ENCODE data around the gene TPSG1. TPM values are rescaled to one million over a fixed set of nuclear protein-coding genes. Genes with fewer than 3 reads are reported as not detected.

The TPSG1 gene
- total RNA-seq, 4 donors from 2014 or later = 1.6 TPM; not detected in 3

DNA sequence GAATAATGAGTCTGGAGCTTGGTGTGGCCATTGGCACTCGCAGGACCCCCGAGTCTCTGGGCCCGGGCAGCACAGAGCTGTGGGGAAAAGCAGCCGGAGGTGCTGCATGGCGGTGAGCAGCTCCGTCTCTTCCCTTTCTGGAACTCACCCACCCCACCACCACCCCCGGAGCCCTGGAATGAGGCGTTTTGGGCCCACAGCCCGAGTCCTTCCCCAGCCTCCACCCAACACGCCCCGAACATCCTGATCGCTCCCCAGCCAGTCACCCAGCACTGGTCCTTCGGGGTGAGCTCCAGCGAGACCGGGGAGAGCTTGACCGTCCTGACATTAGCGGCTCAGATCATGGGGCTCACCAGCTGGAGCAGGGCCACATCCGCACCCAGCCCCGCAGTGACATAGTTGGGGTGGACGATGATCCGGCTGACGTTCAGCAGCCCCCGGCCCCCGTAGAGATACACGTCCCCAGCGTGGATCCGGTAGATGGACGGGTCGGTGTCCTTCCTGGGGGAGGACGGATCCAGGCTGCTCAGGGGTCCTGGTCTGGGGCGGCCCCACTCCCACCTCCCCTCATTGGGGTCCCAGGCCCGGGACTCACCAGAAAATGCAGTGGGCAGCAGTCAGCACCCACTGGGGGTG, 37.3 kb upstream of the TPSG1 start:
- TF ChIP-seq EP300 (IDR thresholded peaks at IDR 0.05) (no peak), POLR2A (IDR thresholded peaks at IDR 0.05) (no peak), POLR2AphosphoS5 (IDR thresholded peaks at IDR 0.05) (no peak)
- TF ChIP-seq, protein P1, sequence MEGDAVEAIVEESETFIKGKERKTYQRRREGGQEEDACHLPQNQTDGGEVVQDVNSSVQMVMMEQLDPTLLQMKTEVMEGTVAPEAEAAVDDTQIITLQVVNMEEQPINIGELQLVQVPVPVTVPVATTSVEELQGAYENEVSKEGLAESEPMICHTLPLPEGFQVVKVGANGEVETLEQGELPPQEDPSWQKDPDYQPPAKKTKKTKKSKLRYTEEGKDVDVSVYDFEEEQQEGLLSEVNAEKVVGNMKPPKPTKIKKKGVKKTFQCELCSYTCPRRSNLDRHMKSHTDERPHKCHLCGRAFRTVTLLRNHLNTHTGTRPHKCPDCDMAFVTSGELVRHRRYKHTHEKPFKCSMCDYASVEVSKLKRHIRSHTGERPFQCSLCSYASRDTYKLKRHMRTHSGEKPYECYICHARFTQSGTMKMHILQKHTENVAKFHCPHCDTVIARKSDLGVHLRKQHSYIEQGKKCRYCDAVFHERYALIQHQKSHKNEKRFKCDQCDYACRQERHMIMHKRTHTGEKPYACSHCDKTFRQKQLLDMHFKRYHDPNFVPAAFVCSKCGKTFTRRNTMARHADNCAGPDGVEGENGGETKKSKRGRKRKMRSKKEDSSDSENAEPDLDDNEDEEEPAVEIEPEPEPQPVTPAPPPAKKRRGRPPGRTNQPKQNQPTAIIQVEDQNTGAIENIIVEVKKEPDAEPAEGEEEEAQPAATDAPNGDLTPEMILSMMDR (IDR thresholded peaks at IDR 0.05) = no peak
- DNase-seq (ENCODE audit: low spot score in 2 of 2) = peak in 1 of 2 donors; percentile 49
- Histone ChIP-seq H3K4me1 (peaks cover 8% of the 10 kb centered on the region), H3K4me3 (no peak overlapping the region), H3K9me3 (no peaks in the 10 kb centered on the region), H3K27ac (no peak overlapping the region), H3K27me3 (peaks cover 76% of the 10 kb centered on the region), H3K36me3 (no peaks in the 10 kb centered on the region)
- 70% methylated on average over 23 of the region's 32 CpGs for WGBS

DNA sequence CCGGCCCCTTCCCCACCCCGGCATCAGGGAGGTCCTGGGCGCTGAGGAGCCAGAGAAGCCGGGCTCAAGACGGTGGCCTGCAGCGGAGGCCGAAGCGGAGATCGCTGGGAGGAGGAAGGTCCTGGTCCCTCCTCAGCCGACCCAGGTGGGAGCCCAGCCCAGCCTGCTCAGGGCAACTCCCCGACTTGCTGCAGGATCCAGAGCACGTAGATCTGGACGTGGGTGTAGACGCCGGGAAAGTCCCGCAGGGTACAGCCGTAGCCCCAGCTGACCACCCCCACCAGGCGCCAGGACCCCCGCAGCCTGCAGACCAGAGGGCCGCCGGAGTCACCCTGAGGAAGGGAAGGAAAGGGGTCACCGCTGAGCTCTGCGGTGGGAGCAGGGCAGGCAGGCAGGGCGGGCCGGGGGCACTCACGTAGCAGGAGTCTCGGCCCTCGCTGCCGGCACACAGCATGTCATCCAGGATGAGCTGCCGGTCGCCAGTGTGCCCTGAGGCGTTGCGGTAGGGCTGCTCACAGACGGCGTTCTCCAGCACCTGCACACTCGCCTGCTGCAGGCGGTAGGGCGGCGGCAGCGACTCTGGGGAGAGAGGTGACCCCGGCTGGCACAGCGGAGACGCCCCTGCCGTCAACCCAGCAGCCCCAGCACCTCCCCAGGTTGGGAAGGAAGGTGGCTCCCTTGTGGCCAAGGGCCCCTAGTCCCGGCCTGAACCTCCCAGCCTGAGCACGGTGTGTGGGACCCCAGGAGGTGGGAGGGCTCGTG, 36.2 kb upstream of the TPSG1 start:
- H3K4me3 ChIP-seq = no peak overlapping the region
- no peak for TF ChIP-seq EP300 (IDR thresholded peaks at IDR 0.05)
- no peak for TF ChIP-seq POLR2A (IDR thresholded peaks at IDR 0.05)
- TF ChIP-seq POLR2AphosphoS5 (IDR thresholded peaks at IDR 0.05) = no peak
- TF ChIP-seq, protein P1 (IDR thresholded peaks at IDR 0.05) = no peak
- H3K9me3 ChIP-seq = no peaks in the 10 kb centered on the region
- peak in 1 of 2 donors; percentile 54 for DNase-seq (ENCODE audit: low spot score in 2 of 2)
- no peaks in the 10 kb centered on the region for H3K36me3 ChIP-seq
- 15% methylated on average over 9 of the region's 47 CpGs for WGBS
- peaks cover 78% of the 10 kb centered on the region for H3K27me3 ChIP-seq
- H3K4me1 ChIP-seq = peaks cover 8% of the 10 kb centered on the region
- H3K27ac ChIP-seq = no peak overlapping the region

DNA sequence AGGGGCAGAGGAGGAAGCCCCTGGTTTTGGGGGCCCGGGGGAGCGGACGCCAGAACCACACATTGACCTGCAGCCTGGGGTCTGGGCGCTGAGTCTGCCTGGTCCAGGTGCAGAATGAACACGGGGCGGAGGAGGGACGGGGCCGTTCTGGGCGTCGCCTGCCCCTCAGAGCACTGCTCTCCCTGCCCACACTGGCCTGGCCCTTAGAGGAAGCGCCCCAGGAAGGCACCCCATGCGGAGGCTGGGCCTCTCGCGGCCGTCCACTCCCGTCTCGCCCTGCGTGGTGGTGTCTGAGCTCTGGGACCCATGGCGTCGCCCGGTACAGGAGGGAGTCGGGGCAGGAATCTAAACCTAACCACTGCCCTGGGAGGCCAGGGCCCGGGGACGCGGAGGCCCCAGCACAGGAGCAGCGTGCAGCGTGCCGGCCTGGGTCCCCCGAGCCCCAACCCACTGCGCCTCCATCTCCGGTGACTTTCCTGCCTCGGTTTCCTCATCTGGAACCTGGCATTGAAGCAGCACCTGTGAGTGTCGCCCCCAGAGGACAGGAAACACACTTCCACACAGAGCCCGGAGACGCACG, 35.1 kb upstream of the TPSG1 start:
- DNase-seq (ENCODE audit: low spot score in 2 of 2) = peak in 1 of 2 donors; percentile 56
- Histone ChIP-seq H3K27me3 (peaks cover 84% of the 10 kb centered on the region), H3K4me1 (peaks cover 8% of the 10 kb centered on the region), H3K36me3 (no peaks in the 10 kb centered on the region), H3K4me3 (no peak overlapping the region), H3K9me3 (no peaks in the 10 kb centered on the region), H3K27ac (no peak overlapping the region)
- TF ChIP-seq, protein P1 (IDR thresholded peaks at IDR 0.05) = no peak
- TF ChIP-seq EP300 (IDR thresholded peaks at IDR 0.05) (no peak), POLR2A (IDR thresholded peaks at IDR 0.05) (no peak), POLR2AphosphoS5 (IDR thresholded peaks at IDR 0.05) (no peak)
- WGBS = 90% methylated on average over 2 of the region's 36 CpGs

DNA sequence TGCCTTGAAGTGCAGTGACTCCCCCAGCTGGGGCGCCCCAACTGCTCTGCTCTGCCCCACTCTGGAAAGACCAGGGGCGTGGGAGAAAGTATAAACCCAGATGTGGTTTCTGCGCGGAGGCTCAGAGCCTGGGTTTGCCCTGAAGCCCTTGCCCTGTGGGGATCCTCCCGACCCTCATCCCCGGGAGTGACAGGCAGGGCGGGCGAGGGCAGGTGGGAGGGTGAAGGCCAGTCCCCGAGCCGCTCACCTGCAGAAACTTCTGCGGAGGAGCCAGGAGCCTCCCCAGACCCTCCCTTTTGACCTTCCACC, 34.6 kb upstream of the TPSG1 start:
- Histone ChIP-seq H3K9me3 (no peaks in the 10 kb centered on the region), H3K27ac (no peak overlapping the region), H3K36me3 (no peaks in the 10 kb centered on the region), H3K27me3 (peaks cover 86% of the 10 kb centered on the region), H3K4me1 (peaks cover 8% of the 10 kb centered on the region), H3K4me3 (no peak overlapping the region)
- DNase-seq (ENCODE audit: low spot score in 2 of 2) = peak in 1 of 2 donors; percentile 39
- TF ChIP-seq POLR2A (IDR thresholded peaks at IDR 0.05) (no peak), POLR2AphosphoS5 (IDR thresholded peaks at IDR 0.05) (no peak), EP300 (IDR thresholded peaks at IDR 0.05) (no peak)
- TF ChIP-seq, protein P1 (IDR thresholded peaks at IDR 0.05) = no peak
- 40% methylated on average over 1 of the region's 11 CpGs for WGBS
